Progenitor cell of endocrine pancreas (in vitro differentiated cells): ENCODE results near the gene CAPN12. TPM values are rescaled to one million over a fixed set of nuclear protein-coding genes. Genes with fewer than 3 reads are reported as not detected.

ENCODE experiments used
- DNase-seq: peaks from one replicate; pipeline ENCODE4 v3.0.0; 2021; ENCODE audit warnings: low spot score; ENCODE audit not compliant: unreplicated experiment
- H3K27ac Mint-ChIP-seq: 2 replicates; pipeline ENCODE4 v1.8.0; 2021; ENCODE audit warnings: mild to moderate bottlenecking, moderate library complexity, mixed read lengths
- H3K27me3 Mint-ChIP-seq: 2 replicates; pipeline ENCODE4 v1.8.0; 2021; ENCODE audit warnings: mixed read lengths
- H3K36me3 Mint-ChIP-seq: 2 replicates; pipeline ENCODE4 v1.8.0; 2022; ENCODE audit warnings: mixed read lengths; ENCODE audit not compliant: insufficient read depth
- H3K4me1 Mint-ChIP-seq: 2 replicates; pipeline ENCODE4 v1.8.0; 2021; ENCODE audit warnings: low read depth, mixed read lengths
- H3K4me3 Mint-ChIP-seq: 2 replicates; pipeline ENCODE4 v1.8.0; 2021; ENCODE audit warnings: low read depth, mild to moderate bottlenecking, moderate library complexity, mixed read lengths
- H3K9me3 Mint-ChIP-seq: 2 replicates; pipeline ENCODE4 v1.8.0; 2021; ENCODE audit warnings: low read depth, mixed read lengths
- total RNA-seq: library from RNA; stranded (reverse); gene quantifications from 2 replicates; pipeline ENCODE4 v1.2.1, GENCODE V29; 2021
- TF ChIP-seq, protein P1 (sequence below): fragments of 200-600 bp; sonication (generic); IDR thresholded peaks from one replicate; pipeline ENCODE4 v1.5.0; 2021; ENCODE audit warnings: antibody characterized with exemption, mild to moderate bottlenecking; ENCODE audit not compliant: unreplicated experiment

The CAPN12 gene
- total RNA-seq, 1 donor from 2014 or later = 4.1 TPM

DNA sequence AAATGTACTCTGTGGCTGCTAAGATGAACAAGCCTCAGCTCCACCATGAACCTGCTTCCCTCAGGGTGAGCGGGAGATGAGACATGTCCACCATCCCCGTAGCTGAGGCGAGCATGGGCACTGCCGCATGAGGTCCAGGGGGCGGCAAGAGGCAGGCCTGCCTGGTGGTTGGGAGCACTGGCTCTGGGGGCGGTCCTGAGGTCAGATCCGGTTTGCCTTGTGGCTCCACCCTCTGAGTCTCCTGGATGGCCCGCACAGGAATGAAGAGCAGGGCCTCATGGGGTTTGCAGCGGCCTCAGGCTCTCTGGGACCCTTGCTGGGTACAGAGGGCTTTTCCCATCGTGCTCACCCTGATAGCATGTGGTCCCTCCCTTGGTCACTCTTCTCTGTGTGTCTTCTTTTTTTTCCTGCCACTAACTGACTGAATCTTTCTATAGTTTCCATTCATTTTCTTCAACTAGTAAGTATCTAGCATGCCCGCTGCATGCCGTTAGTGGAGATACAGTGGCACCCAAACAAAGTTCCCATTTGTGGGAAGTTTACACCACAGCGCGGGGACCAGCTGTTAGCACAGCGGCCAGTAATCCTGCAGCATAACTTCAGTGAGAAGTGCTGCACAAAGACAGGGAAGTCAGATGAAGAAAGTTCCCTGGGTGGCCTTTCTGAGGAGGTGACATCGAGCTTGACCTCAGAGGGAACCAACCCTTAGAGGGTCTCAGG, 37.3 kb downstream of the CAPN12 start:
- no peak overlapping the region for H3K4me3 Mint-ChIP-seq
- peaks cover 26% of the 10 kb centered on the region for H3K36me3 Mint-ChIP-seq
- H3K27ac Mint-ChIP-seq = peak overlapping the region; percentile 63
- no peaks in the 10 kb centered on the region for H3K9me3 Mint-ChIP-seq
- TF ChIP-seq, protein P1, sequence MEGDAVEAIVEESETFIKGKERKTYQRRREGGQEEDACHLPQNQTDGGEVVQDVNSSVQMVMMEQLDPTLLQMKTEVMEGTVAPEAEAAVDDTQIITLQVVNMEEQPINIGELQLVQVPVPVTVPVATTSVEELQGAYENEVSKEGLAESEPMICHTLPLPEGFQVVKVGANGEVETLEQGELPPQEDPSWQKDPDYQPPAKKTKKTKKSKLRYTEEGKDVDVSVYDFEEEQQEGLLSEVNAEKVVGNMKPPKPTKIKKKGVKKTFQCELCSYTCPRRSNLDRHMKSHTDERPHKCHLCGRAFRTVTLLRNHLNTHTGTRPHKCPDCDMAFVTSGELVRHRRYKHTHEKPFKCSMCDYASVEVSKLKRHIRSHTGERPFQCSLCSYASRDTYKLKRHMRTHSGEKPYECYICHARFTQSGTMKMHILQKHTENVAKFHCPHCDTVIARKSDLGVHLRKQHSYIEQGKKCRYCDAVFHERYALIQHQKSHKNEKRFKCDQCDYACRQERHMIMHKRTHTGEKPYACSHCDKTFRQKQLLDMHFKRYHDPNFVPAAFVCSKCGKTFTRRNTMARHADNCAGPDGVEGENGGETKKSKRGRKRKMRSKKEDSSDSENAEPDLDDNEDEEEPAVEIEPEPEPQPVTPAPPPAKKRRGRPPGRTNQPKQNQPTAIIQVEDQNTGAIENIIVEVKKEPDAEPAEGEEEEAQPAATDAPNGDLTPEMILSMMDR = no peak
- no peaks in the 10 kb centered on the region for H3K4me1 Mint-ChIP-seq
- H3K27me3 Mint-ChIP-seq = no peaks in the 10 kb centered on the region
- no peak for DNase-seq

DNA sequence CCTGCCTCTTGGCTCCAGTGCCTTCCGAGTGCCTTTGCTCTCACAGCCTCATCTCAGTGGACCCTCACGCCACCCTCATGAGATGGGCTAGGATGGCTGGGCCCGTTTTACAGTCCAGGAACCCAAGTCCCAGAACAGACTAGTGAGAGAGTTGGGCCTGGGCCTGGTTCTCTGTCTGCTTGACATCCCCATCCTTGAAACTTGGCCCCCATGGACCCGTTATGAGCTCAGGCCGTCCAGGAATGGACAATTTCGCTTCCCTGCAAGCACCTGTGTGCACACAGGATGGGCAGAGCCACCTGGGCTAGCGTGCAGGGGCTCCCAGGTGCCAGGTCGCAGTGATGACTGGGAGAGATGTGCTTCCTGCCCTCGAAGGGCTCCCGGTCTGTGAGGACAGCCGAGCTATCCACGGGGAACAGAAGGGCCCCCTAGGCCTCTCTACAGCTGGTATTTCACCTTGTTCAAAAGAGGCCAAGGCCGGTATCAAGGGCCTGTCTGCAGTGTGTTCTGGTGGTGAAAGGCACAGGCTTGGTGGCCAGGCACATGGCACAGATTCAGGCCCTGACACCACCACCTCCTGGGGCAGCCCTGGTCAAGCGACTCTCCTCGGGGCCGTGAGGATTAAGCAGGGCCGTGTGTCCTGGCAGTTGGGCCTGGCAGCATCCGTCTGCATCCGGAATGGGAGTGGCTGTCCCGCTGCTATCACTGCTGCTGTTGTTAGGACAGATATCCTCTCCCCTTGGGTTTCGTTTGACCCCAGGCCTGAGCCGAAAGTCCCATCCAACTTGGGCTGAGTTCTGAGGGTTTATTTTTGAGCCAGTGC, 38.9 kb downstream of the CAPN12 start:
- H3K4me3 Mint-ChIP-seq = no peak overlapping the region
- H3K27me3 Mint-ChIP-seq = no peaks in the 10 kb centered on the region
- peak overlapping the region; percentile 24 for H3K27ac Mint-ChIP-seq
- DNase-seq = no peak
- no peaks in the 10 kb centered on the region for H3K9me3 Mint-ChIP-seq
- H3K36me3 Mint-ChIP-seq = peaks cover 23% of the 10 kb centered on the region
- peaks cover 15% of the 10 kb centered on the region for H3K4me1 Mint-ChIP-seq
- TF ChIP-seq, protein P1 = no peak

DNA sequence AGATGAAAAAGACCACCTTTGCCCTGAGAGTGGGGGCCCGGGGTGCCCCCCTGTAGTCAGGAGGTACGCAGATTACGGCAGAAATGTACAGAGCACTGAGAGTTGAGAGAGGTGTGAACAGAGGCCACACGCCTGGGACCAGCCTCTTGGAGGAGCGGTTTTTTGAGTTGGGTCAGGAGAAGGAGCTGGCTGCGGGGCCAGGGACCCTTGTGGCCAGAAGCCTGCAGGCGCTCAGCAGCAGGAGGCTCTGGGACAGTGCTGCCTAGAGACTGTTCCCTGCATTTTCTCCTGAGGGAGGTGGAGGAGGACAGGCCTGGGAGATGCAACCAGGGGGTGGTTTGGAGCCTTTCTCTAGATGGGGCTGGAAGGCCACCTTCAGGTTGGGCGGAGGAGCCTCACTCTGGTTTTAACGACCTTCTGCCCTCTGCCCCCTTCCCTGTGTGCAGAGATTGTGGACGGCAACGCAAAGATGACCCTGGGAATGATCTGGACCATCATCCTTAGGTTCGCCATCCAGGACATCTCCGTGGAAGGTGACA, 39.7 kb downstream of the CAPN12 start:
- no peak for DNase-seq
- Mint-ChIP-seq H3K4me1 (peaks cover 17% of the 10 kb centered on the region), H3K36me3 (peaks cover 21% of the 10 kb centered on the region), H3K27ac (peak overlapping the region; percentile 71), H3K4me3 (no peak overlapping the region), H3K9me3 (no peaks in the 10 kb centered on the region), H3K27me3 (no peaks in the 10 kb centered on the region)
- TF ChIP-seq, protein P1 = no peak

DNA sequence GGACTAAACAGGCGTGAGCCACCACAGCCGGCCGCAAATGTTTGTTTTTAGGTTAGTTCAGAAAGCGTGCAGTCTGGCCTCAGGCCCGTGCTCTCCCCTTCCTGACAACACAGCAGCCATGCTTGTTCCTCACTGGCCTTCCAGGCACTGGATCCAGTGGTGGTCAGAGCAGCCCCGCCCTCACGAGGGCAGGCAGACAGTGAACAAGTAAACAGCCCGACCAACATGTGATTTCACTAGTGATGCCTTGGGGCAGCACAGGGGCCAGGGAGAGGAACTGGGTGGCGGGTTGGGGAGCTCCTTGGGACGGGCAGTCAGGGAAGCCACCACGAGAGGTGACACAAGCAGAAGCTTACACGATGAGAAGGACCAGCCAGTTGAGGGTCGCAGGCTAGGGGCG, 40.8 kb downstream of the CAPN12 start:
- TF ChIP-seq, protein P1 = no peak
- Mint-ChIP-seq H3K4me3 (no peak overlapping the region), H3K36me3 (peaks cover 21% of the 10 kb centered on the region), H3K27ac (no peak overlapping the region), H3K9me3 (no peaks in the 10 kb centered on the region), H3K4me1 (peaks cover 18% of the 10 kb centered on the region), H3K27me3 (no peaks in the 10 kb centered on the region)
- DNase-seq = no peak

DNA sequence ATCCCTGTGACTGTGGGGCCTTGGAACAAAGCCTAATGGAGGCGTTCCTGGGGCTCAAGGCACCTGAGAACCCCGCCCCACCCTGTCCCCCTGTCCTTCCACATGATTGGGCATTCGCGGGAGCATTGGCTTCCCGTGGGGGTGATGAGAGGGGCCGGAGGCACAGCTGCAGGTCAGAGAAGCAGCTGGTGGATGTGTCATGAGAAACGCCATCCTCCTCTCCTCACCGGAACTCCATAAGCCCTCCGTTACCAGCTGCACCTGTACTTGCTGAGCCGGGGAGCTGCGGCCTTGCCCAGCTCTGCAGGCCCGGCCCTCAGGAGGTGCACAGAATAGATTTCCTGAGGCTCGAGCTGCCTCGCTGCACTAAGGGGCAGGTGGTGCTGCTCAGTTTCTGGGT, 42.0 kb downstream of the CAPN12 start:
- H3K4me1 Mint-ChIP-seq = peaks cover 24% of the 10 kb centered on the region
- peak overlapping the region; percentile 67 for H3K27ac Mint-ChIP-seq
- no peak for DNase-seq
- no peaks in the 10 kb centered on the region for H3K9me3 Mint-ChIP-seq
- TF ChIP-seq, protein P1 = no peak
- peaks cover 18% of the 10 kb centered on the region for H3K36me3 Mint-ChIP-seq
- no peaks in the 10 kb centered on the region for H3K27me3 Mint-ChIP-seq
- no peak overlapping the region for H3K4me3 Mint-ChIP-seq
